Ovary (tissue), 9 donors: Measurements from ENCODE around the gene PLCH2. TPM values are rescaled to one million over a fixed set of nuclear protein-coding genes. Genes with fewer than 3 reads are reported as not detected.
"Not testable (repeated sequence)": the region's sequence is repeated elsewhere in the genome, so short reads cannot be mapped to it uniquely, and the experiment has no call there.

Experiments
- DNase-seq, 5 donors: peaks; one replicate each; pipeline ENCODE4 v3.0.0-alpha.2; 2019 to 2020
- H3K27ac ChIP-seq, 2 donors: fragments of 200-600 bp; one replicate each; pipeline versions ENCODE4 v1.5.1 to v1.8.0; 2019 to 2022
- H3K27me3 ChIP-seq: fragments of 200-600 bp; one replicate; pipeline ENCODE4 v1.8.0; 2022
- H3K36me3 ChIP-seq: fragments of 200-600 bp; sonication (generic); one replicate; pipeline ENCODE4 v1.5.1; 2019
- H3K4me1 ChIP-seq: one replicate; pipeline ENCODE4 v1.8.1; 2013; ENCODE audit warnings: mild to moderate bottlenecking, moderate library complexity; ENCODE audit not compliant: insufficient read depth
- H3K4me3 ChIP-seq: fragments of 200-600 bp; sonication (generic); one replicate; pipeline ENCODE4 v1.5.1; 2017
- H3K9me3 ChIP-seq, 2 donors: fragments of 200-600 bp in 1 of 2; sonication (generic) in 1 of 2; one replicate each; pipeline versions ENCODE4 v1.5.1 to v1.8.1; 2013 to 2019; ENCODE audit warnings: mild to moderate bottlenecking in 1 of 2, moderate library complexity in 1 of 2
- EP300 ChIP-seq: sonication (generic); formaldehyde crosslinking; IDR thresholded peaks from one replicate; pipeline ENCODE4 v1.6.1; 2017; ENCODE audit warnings: antibody characterized with exemption
- POLR2A ChIP-seq: fragments of 450-650 bp; IDR thresholded peaks from one replicate; pipeline ENCODE4 v1.6.1; 2017; ENCODE audit warnings: antibody characterized with exemption, mild to moderate bottlenecking, moderate library complexity
- WGBS, 3 donors: extraction: QIAGEN DNeasy Blood & Tissue Kit in 1 of 3; methylation state at CpG; one replicate each; pipeline versions ENCODE4 v1.1.5 to v1.1.7; 2013 to 2017; 5-methylcytosine and 5-hydroxymethylcytosine counted together
- intact Hi-C, 4 donors: fragments of 100-400 bp; cut with DNase I; formaldehyde crosslinking; loops; one replicate each; pipeline versions ENCODE4 v1.11.0 to v1.15.1; 2022 to 2023
- polyA plus RNA-seq, 2 donors: library from polyadenylated mRNA; stranded (reverse); fragments of 200-250 nt in 1 of 2; fragments of 350-450 nt in 1 of 2; fragmentation: Illumina TruSeq in 1 of 2; extraction: RNeasy Lipid Tissue Mini Kit (QIAGEN cat#74804) in 1 of 2; gene quantifications; one replicate each; pipeline ENCODE4 v1.2.3, GENCODE V29; 2013 to 2014
- total RNA-seq, 7 donors: library from RNA; depleted of rRNA in 2 of 7; stranded (reverse); fragments of >200 nt in 2 of 7; fragmentation: NEBNext Ultra II Directional in 3 of 7; extraction: Animal tissue kit (Norgen Biotek cat#: 25700) in 3 of 7; gene quantifications; one replicate each; pipeline versions ENCODE4 v1.1.0 to v1.2.4, GENCODE V29; 2016 to 2023
- TF ChIP-seq, protein P1 (sequence below), 3 donors: fragments of 450-650 bp in 2 of 3; fragments of 200-600 bp in 1 of 3; IDR thresholded peaks; one replicate each; pipeline versions ENCODE4 v1.5.1 to v1.8.0; 2016 to 2022; ENCODE audit warnings: antibody characterized with exemption in 3 of 3, mild to moderate bottlenecking in 1 of 3
- donor health status: DM: no; HTN: no; CAD: no; lungs with moderate emphysema.
- donor health status: DM: no; HTN: no; CAD: no.
- donor health status: Bipolar disorder and iron deficiency.
- donor health status: DM: yes; HTN: yes; CAD: no.
- donor health status: DM: no; HTN: no; CAD: no.
- donor health status: DM: yes; HTN: yes; CAD: no.

The PLCH2 gene
- total and polyA plus RNA-seq, 9 donors: 0.05 to 0.84 (median 0.34) TPM; not detected in 1

DNA sequence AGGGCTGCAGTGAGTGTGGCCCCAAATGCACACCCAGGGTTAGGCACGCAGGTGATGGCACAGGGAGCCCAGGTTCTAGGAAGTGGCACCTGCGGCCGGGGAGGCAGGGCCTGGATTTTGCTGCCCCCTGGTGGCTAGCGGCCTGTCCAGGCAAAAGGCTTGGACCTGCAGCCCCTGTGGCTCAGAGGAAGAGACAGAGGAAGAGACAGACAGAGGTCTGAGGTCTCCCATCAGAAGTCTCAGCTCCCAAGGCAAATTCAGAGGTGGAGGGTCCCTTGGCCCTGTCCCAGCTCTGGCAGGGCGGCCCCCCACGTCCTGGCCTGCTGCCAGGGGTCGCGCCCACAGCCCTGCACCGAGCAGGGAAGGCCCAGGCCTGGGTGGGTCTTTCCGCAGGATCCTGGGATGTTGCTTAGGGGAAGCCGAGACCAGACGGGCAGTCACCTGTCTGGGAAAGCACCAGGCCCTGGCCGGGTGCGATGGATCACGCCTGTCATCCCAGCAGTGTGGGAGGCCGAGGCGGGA, 72.0 kb downstream of the PLCH2 start:
- Histone ChIP-seq H3K36me3 (no peaks in the 10 kb centered on the region), H3K27ac (peak overlapping the region; percentile 44 to 61), H3K4me3 (peak overlapping the region; percentile 28), H3K27me3 (no peaks in the 10 kb centered on the region), H3K4me1 (peaks cover 21% of the 10 kb centered on the region), H3K9me3 (no peaks in the 10 kb centered on the region)
- peak; percentile 71 to 86 (median 82) for DNase-seq
- 7 to 12% (median 11%) methylated on average over 17 of the region's 17 CpGs for WGBS, 3 donors
- TF ChIP-seq, protein P1, sequence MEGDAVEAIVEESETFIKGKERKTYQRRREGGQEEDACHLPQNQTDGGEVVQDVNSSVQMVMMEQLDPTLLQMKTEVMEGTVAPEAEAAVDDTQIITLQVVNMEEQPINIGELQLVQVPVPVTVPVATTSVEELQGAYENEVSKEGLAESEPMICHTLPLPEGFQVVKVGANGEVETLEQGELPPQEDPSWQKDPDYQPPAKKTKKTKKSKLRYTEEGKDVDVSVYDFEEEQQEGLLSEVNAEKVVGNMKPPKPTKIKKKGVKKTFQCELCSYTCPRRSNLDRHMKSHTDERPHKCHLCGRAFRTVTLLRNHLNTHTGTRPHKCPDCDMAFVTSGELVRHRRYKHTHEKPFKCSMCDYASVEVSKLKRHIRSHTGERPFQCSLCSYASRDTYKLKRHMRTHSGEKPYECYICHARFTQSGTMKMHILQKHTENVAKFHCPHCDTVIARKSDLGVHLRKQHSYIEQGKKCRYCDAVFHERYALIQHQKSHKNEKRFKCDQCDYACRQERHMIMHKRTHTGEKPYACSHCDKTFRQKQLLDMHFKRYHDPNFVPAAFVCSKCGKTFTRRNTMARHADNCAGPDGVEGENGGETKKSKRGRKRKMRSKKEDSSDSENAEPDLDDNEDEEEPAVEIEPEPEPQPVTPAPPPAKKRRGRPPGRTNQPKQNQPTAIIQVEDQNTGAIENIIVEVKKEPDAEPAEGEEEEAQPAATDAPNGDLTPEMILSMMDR (IDR thresholded peaks at IDR 0.05): peak; percentile 84 to 90 (median 88)
- TF ChIP-seq POLR2A (peak; percentile 14), EP300 (no peak)
- intact Hi-C loops: loop anchor here (1.0 to 10.0 kb wide), 4 partner anchors 131 to 373 kb away; no protein-coding TSS in a partner anchor

DNA sequence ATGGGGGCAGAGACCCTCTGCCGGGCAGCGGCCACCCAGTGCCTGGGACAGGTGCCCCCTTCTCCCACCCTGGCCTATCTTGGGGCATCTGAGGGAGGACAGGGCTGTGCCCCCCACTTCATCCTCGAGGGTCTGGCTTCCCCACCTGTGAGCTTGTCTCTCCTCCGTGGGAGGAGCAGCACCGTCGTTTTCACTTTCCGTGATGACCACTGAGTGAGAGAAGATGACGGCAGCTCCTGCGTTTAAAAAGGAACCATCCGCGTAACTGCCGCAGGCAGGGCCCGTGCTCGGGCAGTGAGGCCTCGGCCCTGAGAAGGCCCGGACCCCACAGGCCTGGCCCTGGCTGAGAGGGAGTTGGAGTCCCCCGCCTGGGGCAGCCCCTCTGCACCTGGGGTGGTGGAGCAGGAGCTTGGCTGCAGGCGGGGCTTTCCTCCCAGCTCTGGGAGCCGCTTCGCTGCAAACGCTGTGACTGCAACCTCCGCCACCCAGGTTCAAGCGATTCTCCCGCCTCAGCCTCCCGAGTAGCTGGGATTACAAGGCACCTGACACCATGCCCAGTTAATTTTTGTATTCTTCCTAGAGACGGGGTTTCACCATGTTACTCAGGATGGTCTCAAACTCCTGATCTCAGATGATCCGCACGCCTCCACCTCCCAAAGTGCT, 73.4 kb downstream of the PLCH2 start:
- Histone ChIP-seq H3K4me1 (peaks cover 20% of the 10 kb centered on the region), H3K27ac (peak overlapping the region; percentile 44 to 61)
- intact Hi-C loops: loop anchor here (5.0 to 10.0 kb wide), 3 partner anchors 132 to 1645 kb away; no protein-coding TSS in a partner anchor
- not testable (repeated sequence) for H3K27me3 ChIP-seq, DNase-seq, H3K36me3 ChIP-seq, H3K4me3 ChIP-seq, H3K9me3 ChIP-seq
- WGBS, 3 donors: 81 to 87% (median 82%) methylated on average over 24 to 25 of the region's 28 CpGs

DNA sequence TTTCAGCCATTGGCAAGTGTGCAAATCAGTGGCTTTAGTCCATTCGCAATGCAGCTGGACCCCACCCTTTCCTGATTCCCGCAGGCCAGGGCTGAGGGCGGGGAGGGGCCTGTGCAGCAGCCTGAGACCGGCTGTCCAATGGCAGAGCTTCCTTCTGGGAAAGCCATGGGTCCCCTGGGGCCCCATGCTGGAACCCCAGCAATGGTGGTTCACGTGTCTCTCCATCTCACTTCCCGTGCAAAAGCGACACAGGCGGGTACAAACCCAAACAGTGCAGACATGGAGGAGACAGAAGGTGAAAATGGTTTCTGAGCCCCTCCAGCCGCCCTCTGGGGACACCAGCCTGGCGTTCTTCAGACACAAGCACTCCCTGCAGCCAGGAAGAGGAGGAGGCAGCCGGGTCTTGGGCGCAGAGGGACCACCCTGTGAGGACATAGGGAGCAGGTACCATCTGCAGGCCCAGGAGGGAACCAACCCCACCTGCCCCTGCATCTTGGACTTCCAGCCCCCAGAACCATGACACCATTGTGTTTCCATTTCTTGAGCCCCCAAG, 74.3 kb downstream of the PLCH2 start:
- 67 to 80% (median 77%) methylated on average over 11 to 12 of the region's 12 CpGs for WGBS, 3 donors
- not testable (repeated sequence) for H3K4me3 ChIP-seq, H3K27ac ChIP-seq, H3K36me3 ChIP-seq, H3K9me3 ChIP-seq, DNase-seq, H3K27me3 ChIP-seq
- intact Hi-C loops: loop anchor here in 1 of 4 donors (10.0 kb wide), 1 partner anchor 1646 kb away; no protein-coding TSS in a partner anchor
- peaks cover 12% of the 10 kb centered on the region for H3K4me1 ChIP-seq

DNA sequence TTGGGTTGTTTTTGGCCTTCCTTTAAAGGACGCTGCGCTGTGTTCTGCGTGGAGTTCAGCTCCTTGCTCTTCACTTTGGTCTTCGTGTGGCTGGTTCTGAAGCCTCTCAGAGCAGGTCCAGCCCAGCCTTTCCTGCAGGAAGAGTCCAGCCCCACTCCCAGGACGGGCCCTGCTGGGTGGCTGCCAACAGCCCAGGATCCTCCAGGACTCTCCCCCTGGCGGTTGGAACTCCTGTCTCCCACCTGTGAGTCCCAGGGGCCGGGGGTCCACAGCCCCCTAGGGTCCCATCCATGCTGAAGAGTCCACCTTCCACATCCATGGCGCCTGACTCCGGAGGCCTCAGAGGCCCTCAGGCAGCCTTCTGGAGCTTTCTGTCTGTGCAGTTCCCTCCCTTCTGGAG, 75.5 kb downstream of the PLCH2 start:
- DNase-seq, H3K27me3 ChIP-seq, H3K36me3 ChIP-seq, H3K4me3 ChIP-seq, H3K27ac ChIP-seq, H3K9me3 ChIP-seq: not testable (repeated sequence)
- H3K4me1 ChIP-seq: peaks cover 12% of the 10 kb centered on the region
- intact Hi-C loops: loop anchor here in 1 of 4 donors (10.0 kb wide), 1 partner anchor 1647 kb away; no protein-coding TSS in a partner anchor
- 63 to 66% (median 65%) methylated on average over 9 of the region's 9 CpGs for WGBS, 3 donors

GRCh38 chr1:2552189-2552588, 76.1 kb downstream of the PLCH2 start:
- Histone ChIP-seq H3K27me3 (no peaks in the 10 kb centered on the region), H3K4me3 (no peak overlapping the region)
- intact Hi-C loops: loop anchor here in 1 of 4 donors (10.0 kb wide), 1 partner anchor 1647 kb away; no protein-coding TSS in a partner anchor

DNA sequence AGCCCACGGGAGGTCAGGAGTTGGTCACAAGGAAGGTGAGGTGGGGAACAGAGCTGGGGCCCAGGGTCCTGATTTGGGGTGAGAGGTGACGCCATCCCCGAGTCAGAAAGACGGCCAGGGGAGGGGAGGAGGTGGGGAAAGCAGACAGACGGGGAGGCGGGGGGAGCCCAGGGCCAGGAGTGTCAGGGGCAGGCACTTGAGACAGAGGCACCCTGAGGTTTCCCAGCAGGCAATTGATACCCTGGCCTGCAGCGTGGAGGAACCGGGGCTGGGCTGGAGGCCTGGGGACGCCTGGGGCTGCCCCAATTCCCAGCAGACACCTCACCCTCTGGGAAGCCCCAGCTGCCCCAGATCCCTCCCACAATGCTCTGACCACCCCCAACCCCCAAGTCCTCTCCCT, 77.0 kb downstream of the PLCH2 start:
- H3K36me3 ChIP-seq, H3K27ac ChIP-seq, H3K27me3 ChIP-seq, H3K4me3 ChIP-seq, H3K9me3 ChIP-seq, DNase-seq: not testable (repeated sequence)
- H3K4me1 ChIP-seq: peaks cover 14% of the 10 kb centered on the region
- intact Hi-C loops: loop anchor here in 1 of 4 donors (10.0 kb wide), 1 partner anchor 1648 kb away; no protein-coding TSS in a partner anchor
- 49 to 69% (median 52%) methylated on average over 8 to 9 of the region's 9 CpGs for WGBS, 3 donors

More at GRCh38 chr1:2552189-2552588, 76.1 kb downstream of the PLCH2 start:
- no peaks in the 10 kb centered on the region for H3K9me3 ChIP-seq
- 80 to 91% (median 86%) methylated on average over 25 to 26 of the region's 26 CpGs for WGBS, 3 donors
- no peak overlapping the region for H3K27ac ChIP-seq
- H3K36me3 ChIP-seq: no peaks in the 10 kb centered on the region
- no peak for DNase-seq
- no peak for TF ChIP-seq EP300
- TF ChIP-seq POLR2A: no peak
- TF ChIP-seq, protein P1 (IDR thresholded peaks at IDR 0.05): no peak
- H3K4me1 ChIP-seq: peaks cover 16% of the 10 kb centered on the region
